Thyroid gland (tissue), 4 donors: ENCODE data around the gene TBC1D4.

Source experiments
- CTCF ChIP-seq, 6 experiments: fragments of 200-600 bp in 3 of 6; fragments of 450-650 bp in 3 of 6; sonication (generic) in 3 of 6; IDR thresholded peaks; one replicate each; pipeline ENCODE4 v1.5.1; 2016 to 2019; ENCODE audit warnings: antibody characterized with exemption in 6 of 6, mild to moderate bottlenecking in 2 of 6, inconsistent platforms in 1 of 6, moderate library complexity in 1 of 6
- POLR2A ChIP-seq, 2 donors: fragments of 450-650 bp; IDR thresholded peaks; one replicate each; pipeline ENCODE4 v1.6.1; 2017; ENCODE audit warnings: antibody characterized with exemption in 2 of 2, mild to moderate bottlenecking in 2 of 2, moderate library complexity in 1 of 2

GRCh38 chr13:75299913-75300862 lies 181.8 kb downstream of the TBC1D4 start:
- no peak for TF ChIP-seq CTCF (IDR thresholded peaks at IDR 0.05)
- TF ChIP-seq POLR2A (IDR thresholded peaks at IDR 0.05): no peak
